Midbrain (tissue), 1 donor: ENCODE results near the gene KCNH1.
"Not testable (repeated sequence)": the region's sequence is repeated elsewhere in the genome, so short reads cannot be mapped to it uniquely, and the experiment has no call there.

Experiments
- DNase-seq: peaks from one replicate; lab custom pipeline; 2025; lab: John Stamatoyannopoulos, UW

Gene KCNH1

DNA sequence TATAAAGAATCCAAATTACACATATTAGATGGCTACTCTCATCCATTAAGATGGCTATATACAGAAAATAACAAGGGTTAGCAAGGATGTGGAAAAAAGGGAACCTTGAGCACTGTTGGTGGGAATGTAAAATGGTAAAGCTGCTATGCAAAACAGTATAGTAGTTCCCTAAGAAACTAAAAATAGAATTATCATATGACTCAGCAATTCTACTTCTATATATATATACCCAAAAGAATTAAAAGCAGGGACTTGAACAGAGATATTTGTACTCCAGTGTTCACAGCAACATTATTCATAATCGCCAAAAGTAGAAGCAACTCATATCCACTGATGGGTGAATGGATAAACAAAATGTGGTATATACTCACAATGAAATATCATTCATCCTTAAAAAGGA lies 126.1 kb downstream of the KCNH1 start:
- DNase-seq = no peak

- DNase-seq = not testable (repeated sequence)
These were observed 138.0 kb downstream of the KCNH1 start for GRCh38 chr1:210995931-210996330.

DNA sequence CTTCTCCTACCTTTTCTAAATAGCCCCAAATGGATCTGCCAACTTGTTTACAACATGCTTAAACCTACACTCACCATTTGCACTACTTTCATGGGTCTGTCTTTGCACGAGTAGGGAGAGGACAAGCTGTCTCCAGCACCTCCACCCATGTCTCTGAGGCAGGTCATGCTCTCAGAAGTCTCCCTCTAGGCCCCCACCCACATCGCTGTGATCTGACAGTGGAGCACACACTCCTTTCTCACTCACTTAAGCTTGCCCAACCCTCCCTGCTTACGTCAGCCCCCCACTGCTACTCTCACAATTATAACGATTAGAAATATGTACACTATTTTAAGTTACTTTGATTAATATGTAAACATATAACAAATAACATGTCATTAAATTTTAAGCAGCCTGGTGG lies 141.1 kb downstream of the KCNH1 start:
- no peak for DNase-seq

DNA sequence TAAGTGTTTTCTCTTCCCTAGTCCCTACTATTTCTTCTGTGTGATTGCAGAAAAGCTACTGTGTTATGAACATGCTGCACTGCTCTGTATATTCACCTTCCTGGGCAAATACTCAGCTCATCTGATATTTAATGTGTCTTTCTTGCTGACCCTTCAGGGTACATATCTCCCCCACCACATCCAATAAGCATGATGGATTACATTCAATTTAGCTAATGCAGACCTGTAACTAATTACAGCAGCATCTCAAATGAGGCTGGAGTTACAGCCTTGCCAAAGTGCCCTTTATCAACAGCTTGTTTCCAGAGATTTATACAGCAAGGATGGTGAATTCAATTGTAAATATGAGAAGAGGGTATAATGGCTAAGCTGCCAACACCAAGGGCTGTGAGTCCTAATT lies 144.0 kb downstream of the KCNH1 start:
- DNase-seq = no peak

DNA sequence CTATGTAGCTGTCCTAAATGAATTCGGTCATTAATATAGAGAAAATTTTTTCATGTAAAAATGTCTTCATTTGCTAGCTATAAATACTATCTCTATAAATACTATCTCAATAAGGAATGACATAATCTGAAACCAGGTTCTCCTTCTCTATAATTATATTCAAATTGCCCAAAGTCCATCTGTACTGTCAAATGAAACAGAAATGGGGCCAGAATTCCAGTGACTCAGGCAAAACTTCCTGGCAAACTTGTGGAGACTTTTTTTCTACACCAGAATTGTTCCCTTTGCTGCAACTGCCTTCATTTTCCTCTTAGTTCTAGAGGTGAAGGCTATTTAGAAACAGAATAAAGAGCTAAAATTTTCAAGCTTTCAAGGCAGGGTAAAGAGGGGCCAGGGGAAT lies 152.5 kb downstream of the KCNH1 start:
- no peak for DNase-seq

GRCh38 chr1:210980082-210980481 lies 153.9 kb downstream of the KCNH1 start:
- DNase-seq = no peak

DNA sequence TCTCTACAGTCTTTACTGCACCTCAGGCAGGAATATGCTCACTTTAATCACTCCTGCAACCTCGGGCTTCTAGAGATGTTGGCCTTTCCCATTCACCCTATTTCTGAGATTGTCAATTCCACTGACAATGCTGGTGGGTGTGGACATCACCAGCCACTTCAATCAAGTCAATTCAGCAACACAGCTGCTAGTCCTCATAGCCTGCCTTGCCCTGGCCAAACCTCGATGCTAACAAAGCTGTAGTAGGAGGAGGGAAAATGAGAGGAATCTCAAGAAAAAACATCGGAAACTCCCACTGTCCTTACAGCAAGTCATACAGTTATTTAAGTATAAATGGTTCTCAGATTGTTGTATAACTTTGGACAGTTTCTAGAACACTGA lies 155.0 kb downstream of the KCNH1 start:
- no peak for DNase-seq

DNA sequence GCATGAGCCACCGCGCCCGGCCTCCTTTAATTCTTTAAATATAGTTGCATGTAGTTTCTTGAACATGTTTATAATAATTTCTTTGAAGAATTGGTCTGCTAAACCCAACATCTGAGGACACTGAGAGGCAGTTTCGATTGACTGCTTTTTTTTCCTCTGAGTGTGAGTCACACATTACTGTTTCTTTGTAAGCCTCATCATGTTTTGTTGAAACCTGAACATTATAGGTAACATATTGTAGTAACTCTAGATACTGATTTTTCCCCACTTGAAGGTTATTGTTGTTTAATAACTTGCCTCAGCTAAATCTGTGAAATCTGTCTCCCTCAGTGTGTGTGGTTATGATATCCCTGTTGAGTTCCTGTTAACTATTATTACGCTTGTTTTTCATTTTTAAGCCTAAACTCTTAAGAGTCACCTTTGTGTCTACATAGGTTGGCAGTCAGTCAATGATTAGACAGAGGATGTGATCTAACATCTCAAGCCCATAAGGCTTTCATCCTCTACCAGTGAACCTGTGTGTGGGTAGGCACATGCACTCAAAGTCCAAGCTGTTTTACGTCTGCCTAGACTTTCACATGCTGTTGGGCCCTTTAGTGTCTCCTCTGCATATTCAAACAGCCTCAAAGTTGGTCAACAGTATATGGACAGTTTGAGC lies 155.5 kb downstream of the KCNH1 start:
- no peak for DNase-seq

DNA sequence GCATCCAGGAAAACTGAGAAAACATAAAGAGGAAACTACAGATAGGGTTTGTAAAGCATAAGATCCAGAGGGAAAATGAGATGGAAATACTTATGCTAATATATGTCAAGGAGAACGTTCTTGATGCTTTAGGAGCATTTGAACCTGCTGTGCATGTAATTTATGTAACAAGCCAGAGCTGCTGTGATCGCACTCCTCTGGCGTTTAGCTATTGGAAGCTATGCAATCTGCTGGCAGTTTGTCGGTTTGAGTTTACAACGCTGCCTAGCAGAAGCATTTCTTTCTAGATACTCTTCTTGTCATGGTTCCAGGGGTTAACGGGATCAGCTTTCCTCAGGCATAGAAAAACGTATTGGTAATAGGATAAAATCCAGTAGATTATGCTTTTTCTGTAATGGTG lies 182.7 kb downstream of the KCNH1 start:
- no peak for DNase-seq

DNA sequence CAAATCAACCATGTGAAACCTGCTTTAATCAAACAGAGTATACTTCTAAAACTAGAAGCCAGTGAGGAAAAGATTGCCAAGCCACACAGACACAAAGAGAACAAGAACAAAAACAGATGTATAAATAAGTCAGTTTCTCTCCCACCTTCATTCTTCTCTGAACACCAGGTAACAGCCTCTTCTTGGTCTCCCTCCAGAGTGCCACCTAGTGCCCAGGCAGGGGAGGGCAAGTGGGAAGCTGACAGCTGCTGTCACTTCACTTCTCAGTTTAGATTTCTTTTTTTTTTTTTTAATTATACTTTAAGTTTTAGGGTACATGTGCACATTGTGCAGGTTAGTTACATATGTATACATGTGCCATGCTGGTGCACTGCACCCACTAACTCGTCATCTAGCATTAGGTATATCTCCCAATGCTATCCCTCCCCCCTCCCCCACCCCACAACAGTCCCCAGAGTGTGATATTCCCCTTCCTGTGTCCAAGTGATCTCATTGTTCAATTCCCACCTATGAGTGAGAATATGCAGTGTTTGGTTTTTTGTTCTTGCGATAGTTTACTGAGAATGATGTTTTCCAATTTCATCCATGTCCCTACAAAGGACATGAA lies 183.9 kb downstream of the KCNH1 start:
- DNase-seq = not testable (repeated sequence)

- DNase-seq = no peak
These were observed 184.5 kb downstream of the KCNH1 start for GRCh38 chr1:210949489-210949888.

GRCh38 chr1:210949039-210949438 lies 184.9 kb downstream of the KCNH1 start:
- no peak for DNase-seq

DNA sequence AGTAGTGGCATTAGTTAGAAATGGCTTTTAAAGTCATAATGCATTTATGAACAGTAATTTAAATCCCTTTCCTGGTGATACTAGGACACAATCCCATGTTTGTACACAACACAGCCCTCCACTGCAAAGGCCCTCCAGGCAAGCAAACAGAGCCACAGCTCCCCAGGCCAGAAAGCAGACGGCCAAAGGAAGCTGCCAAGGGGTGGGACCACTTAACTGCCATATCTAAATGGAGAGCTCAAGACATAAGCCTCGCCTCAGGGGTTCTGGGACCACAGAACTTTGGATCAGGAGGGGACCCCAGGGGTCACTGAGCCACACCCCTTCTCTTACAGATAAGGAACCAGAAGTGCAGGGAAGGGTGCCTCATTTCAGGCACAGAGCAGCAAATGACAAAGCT lies 189.7 kb downstream of the KCNH1 start:
- no peak for DNase-seq

GRCh38 chr1:210942513-210942912 lies 191.4 kb downstream of the KCNH1 start:
- DNase-seq = no peak

GRCh38 chr1:210940081-210940617 lies 193.8 kb downstream of the KCNH1 start:
- no peak for DNase-seq

DNA sequence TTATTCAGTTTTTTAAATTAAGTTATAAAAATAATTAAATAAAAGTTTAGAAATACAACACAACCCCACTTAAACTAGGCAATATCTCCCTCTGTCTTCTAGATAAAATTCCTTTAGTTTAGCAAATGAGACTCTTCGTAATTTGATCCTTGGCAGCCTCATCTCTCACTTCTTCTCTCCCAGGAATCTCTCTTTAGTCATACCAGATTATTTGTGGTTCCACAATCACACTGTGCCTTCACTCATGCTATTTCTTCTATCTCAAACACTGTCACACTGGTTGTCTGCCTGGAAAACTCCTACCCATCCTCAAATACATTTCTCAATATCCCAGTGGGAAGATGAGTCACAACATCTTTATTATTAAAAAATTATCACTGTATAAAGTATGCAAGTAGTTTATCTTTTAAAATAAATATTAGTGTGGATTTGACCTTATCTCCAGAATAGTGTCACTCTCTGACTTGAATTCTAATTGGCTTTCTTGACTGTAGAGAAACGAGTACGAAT lies 195.5 kb downstream of the KCNH1 start:
- DNase-seq = no peak

DNA sequence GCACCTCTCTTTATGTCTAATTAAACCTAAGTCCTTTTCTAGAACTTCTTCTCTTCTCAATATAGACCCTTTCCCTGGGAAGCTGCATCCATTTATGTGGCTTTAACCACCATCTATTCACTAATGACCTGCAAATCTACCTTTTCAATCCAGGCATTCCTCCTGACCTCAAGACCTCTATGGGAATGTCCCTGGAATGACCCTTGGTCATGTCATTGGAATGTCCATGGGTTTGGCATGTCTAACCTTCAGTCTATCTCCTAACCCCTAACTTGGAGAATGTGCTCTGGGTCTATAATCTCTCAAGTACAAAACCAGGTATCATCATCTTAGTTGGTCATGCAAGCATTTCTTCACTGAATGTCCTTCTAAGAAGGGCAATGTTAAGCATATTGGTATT lies 196.1 kb downstream of the KCNH1 start:
- no peak for DNase-seq

DNA sequence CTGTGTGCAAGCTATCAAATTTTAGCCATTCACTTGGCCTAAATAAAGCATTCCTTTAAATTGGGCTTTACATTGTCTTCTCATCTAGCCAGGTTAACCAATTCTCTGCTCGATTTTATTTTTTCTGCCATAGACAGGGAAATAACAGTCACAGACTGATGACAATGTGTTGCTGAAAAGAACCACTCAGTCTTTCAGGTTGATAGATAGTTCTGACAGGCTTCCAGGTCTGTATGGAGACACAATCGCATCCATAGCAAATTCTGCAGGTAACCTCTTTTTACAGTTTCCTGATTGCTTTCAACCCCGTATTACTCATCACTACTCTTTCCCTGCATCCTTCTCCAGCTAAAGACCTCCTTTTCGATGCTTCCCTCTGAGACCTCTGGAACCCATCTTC lies 198.0 kb downstream of the KCNH1 start:
- no peak for DNase-seq

DNA sequence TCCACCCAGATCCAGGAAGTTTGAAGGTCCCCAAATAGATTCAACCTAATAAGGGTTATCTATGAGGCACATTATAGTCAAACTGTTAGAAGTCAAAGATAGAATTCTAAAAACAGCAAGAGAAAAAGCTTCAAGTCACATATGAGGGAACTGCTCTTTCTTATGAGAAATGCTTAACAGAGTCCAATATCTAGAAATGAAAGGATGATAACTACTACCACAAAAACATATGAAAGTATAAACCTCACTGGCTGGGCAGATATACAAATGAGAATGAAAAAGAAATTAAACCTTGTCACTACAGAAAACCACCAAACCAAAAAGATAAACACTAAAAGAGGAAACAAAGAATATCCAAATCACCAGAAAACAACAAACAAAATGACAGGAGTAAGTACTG lies 201.8 kb downstream of the KCNH1 start:
- no peak for DNase-seq

DNA sequence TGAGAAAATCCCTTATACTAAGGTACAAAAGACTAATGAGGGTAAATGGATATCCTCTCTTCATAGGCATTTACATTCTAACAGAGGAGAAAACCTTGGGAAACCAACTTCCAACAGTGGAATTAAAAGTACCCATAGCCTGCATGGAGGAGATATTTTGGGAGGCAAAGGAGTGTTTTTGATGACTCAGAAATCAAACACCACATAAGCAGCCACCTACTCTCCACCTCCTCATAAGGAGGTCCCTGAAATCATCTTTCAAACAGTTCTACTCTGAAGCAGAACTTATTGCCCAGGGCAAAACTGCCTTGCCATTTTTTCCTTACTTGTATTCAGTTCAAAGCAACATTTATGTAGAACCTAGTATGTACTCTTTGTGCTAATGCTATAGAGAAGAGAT lies 211.3 kb downstream of the KCNH1 start:
- no peak for DNase-seq

GRCh38 chr1:210920716-210921694 lies 212.9 kb downstream of the KCNH1 start:
- no peak for DNase-seq

- no peak for DNase-seq
These were observed 213.7 kb downstream of the KCNH1 start for GRCh38 chr1:210920258-210920657.
